Small intestine (tissue), 16 donors: ENCODE measurements around the gene EIF4EBP2. TPM values are rescaled to one million over a fixed set of nuclear protein-coding genes. Genes with fewer than 3 reads are reported as not detected.
A peak's percentile ranks its signal among the peaks of the same experiment; 100 is the strongest.

ENCODE experiments used
- DNase-seq, 2 donors: peaks; one replicate each; pipeline versions ENCODE4 v3.0.0 to v3.0.0-alpha.2; 2013
- FAIRE-seq: peaks from 2 replicates; lab custom pipeline; 2012; peaks lifted over from hg19 to GRCh38; lab: Jason Lieb, UNC
- H3K27ac ChIP-seq, 3 donors: one replicate each; pipeline ENCODE4 v1.5.1; 2013; ENCODE audit warnings: low read length in 2 of 3, mild to moderate bottlenecking in 2 of 3, control low read depth in 1 of 3, inconsistent platforms in 1 of 3, low read depth in 1 of 3, moderate library complexity in 1 of 3
- H3K27me3 ChIP-seq, 3 donors: one replicate each; pipeline ENCODE4 v1.6.1; 2013; ENCODE audit warnings: low read length in 3 of 3, inconsistent platforms in 1 of 3; ENCODE audit not compliant: control insufficient read depth in 3 of 3, insufficient read depth in 3 of 3
- H3K36me3 ChIP-seq, 3 donors: one replicate each; pipeline ENCODE4 v1.6.1; 2013; ENCODE audit warnings: low read length in 3 of 3, inconsistent platforms in 1 of 3, low read depth in 1 of 3, mild to moderate bottlenecking in 1 of 3, moderate library complexity in 1 of 3; ENCODE audit not compliant: control insufficient read depth in 3 of 3, insufficient read depth in 2 of 3
- H3K4me1 ChIP-seq, 3 donors: one replicate each; pipeline ENCODE4 v1.6.1; 2013; ENCODE audit warnings: low read length in 2 of 3, inconsistent platforms in 1 of 3, low read depth in 1 of 3, mild to moderate bottlenecking in 1 of 3, moderate library complexity in 1 of 3; ENCODE audit not compliant: control insufficient read depth in 3 of 3, insufficient read depth in 2 of 3
- H3K4me3 ChIP-seq, 3 donors: one replicate each; pipeline ENCODE4 v1.5.1; 2013; ENCODE audit warnings: low read length in 3 of 3, control low read depth in 1 of 3, inconsistent platforms in 1 of 3, low read depth in 1 of 3, mild to moderate bottlenecking in 1 of 3, moderate library complexity in 1 of 3
- H3K9me3 ChIP-seq, 2 donors: one replicate each; pipeline ENCODE4 v1.6.1; 2013; ENCODE audit warnings: low read depth in 1 of 2, low read length in 1 of 2; ENCODE audit not compliant: control insufficient read depth in 2 of 2, insufficient read depth in 1 of 2
- WGBS, 3 donors: extraction: QIAGEN DNeasy Blood & Tissue Kit; methylation state at CpG; one replicate each; pipeline ENCODE4 v1.1.7; 2013; 5-methylcytosine and 5-hydroxymethylcytosine counted together
- long read RNA-seq, 10 donors: transcript quantifications; one replicate each; lab custom pipeline, GENCODE V29; 2026
- polyA plus RNA-seq, 4 donors: library from polyadenylated mRNA; stranded (reverse) in 3 of 4; unstranded in 1 of 4; fragments of 200-250 nt in 3 of 4; fragments of 120-200 nt in 1 of 4; gene quantifications; one replicate each; pipeline versions ENCODE4 v1.2.1 to v1.2.3, GENCODE V29; 2013
- donor health status: healthy with polysubstance abuse.
- donor health status: control.
- donor health status: control.
- donor health status: Bipolar disorder and iron deficiency.
- donor health status: healthy.

EIF4EBP2 gene
- 10 to 100 TPM; 30.2 to 78.8 (median 61.8) TPM for polyA plus RNA-seq
- long read RNA-seq, donor 1, full-length matches to known transcripts, result 121 of 270 reads
- long read RNA-seq, donor 1, partial matches to known transcripts, result 149 of 270 reads
- long read RNA-seq, donor 1, other reads (novel, unspliced or antisense), result 0 of 270 reads
- long read RNA-seq, donor 2, full-length matches to known transcripts, result 14 of 14 reads
- long read RNA-seq, donor 2, partial matches to known transcripts, result 0 of 14 reads
- long read RNA-seq, donor 2, other reads (novel, unspliced or antisense), result 0 of 14 reads
- long read RNA-seq, donor 3, full-length matches to known transcripts, result 41 of 50 reads
- long read RNA-seq, donor 3, partial matches to known transcripts, result 9 of 50 reads
- long read RNA-seq, donor 3, other reads (novel, unspliced or antisense), result 0 of 50 reads
- long read RNA-seq, donor 4, full-length matches to known transcripts, result 2 of 2 reads
- long read RNA-seq, donor 4, partial matches to known transcripts, result 0 of 2 reads
- long read RNA-seq, donor 4, other reads (novel, unspliced or antisense), result 0 of 2 reads
- long read RNA-seq, donor 5, full-length matches to known transcripts, result 9 of 15 reads
- long read RNA-seq, donor 5, partial matches to known transcripts, result 6 of 15 reads
- long read RNA-seq, donor 5, other reads (novel, unspliced or antisense), result 0 of 15 reads
- long read RNA-seq, donor 6, full-length matches to known transcripts, result 43 of 43 reads
- long read RNA-seq, donor 6, partial matches to known transcripts, result 0 of 43 reads
- long read RNA-seq, donor 6, other reads (novel, unspliced or antisense), result 0 of 43 reads
- long read RNA-seq, donor 7, result 0 reads
- long read RNA-seq, donor 8, full-length matches to known transcripts, result 4 of 4 reads
- long read RNA-seq, donor 8, partial matches to known transcripts, result 0 of 4 reads
- long read RNA-seq, donor 8, other reads (novel, unspliced or antisense), result 0 of 4 reads
- long read RNA-seq, donor 9, full-length matches to known transcripts, result 15 of 15 reads
- long read RNA-seq, donor 9, partial matches to known transcripts, result 0 of 15 reads
- long read RNA-seq, donor 9, other reads (novel, unspliced or antisense), result 0 of 15 reads
- long read RNA-seq, donor 10, full-length matches to known transcripts, result 61 of 76 reads
- long read RNA-seq, donor 10, partial matches to known transcripts, result 15 of 76 reads
- long read RNA-seq, donor 10, other reads (novel, unspliced or antisense), result 0 of 76 reads

DNA sequence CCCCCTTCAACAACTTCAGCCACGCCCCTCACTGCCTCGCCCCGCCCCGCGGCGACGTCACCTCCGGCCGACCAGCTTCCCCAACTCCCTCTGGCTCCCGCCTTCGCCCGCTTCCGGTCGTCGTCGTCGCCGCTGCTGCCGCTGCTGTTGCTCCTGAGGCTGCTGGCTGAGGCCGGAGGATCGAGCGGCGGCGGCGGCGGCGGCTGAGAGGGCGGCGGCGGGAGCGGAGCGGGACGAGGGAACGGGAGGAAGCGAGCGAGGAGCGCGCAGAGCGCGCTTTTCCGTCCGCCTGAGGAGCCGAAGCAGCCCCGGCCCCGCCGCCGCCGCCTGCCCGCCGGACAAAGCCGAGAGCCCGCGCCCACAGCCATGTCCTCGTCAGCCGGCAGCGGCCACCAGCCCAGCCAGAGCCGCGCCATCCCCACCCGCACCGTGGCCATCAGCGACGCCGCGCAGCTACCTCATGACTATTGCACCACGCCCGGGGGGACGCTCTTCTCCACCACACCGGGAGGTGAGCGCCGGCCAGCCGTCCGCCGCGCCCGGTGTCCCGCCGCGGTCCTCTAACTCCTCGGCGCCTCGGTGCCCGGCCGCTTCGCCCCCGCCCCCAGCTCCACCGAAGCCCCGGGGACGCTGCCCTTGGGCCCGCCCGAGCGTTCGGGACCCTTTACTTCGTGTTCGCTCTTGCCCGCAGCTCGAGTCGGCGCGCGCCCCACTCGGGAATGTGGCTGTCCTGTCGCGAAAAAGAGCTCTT, at the start of gene EIF4EBP2:
TSS of gene EIF4EBP2 (plus strand) at position 110 of the 751 bp plus-strand sequence. CDS start at position 367, 257 bp downstream.
- 0 to 1% (median 0%) methylated on average over 84 to 103 of the region's 103 CpGs for WGBS, 3 donors
- no peak for FAIRE-seq

DNA sequence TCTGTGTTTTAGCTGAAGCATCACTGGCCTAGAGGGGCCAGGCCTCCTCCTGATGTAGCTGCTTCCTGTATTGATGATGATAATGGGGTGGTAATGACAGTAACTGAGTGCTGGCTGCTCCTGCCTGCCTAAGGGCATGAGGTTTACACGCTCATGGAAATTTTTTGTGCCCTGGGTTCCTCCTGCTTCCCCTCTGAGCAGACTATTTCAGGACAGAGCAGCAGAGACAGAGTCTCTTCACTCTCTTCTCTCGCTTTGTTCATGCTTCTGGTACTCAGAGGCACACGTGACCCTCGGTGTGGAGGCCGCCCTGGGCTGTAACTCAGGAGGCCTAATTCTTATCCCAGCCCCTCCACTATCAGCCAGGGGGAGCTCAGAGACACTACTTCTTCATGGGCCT, 49.4 kb upstream of the EIF4EBP2 start:
- Histone ChIP-seq H3K4me3 (no peak overlapping the region), H3K36me3 (no peaks in the 10 kb centered on the region), H3K27me3 (no peaks in the 10 kb centered on the region), H3K4me1 (peaks cover 0 to 38% (median 0%) of the 10 kb centered on the region in 3 donors), H3K27ac (no peak overlapping the region), H3K9me3 (no peaks in the 10 kb centered on the region)
- FAIRE-seq (no peak), DNase-seq (no peak)
- 86 to 97% (median 93%) methylated on average over 5 of the region's 5 CpGs for whole genome bisulfite sequencing, 3 donors

More for the DNA sequence above, at the start of gene EIF4EBP2:
- H3K4me3 ChIP-seq, result peak within 1 kb of the TSS; percentile 74 to 100 (median 78)
- no peaks in the 10 kb centered on the region for H3K27me3 ChIP-seq
- H3K27ac ChIP-seq, result peak within 1 kb of the TSS; percentile 89 to 100 (median 97)
- peaks cover 0 to 6% (median 0%) of the 10 kb centered on the region in 3 donors for H3K36me3 ChIP-seq
- H3K9me3 ChIP-seq, result no peaks in the 10 kb centered on the region
- peak; percentile 95 to 99 for DNase-seq
- H3K4me1 ChIP-seq, result peaks cover 2 to 16% (median 3%) of the 10 kb centered on the region in 3 donors

GRCh38 chr10:70355051-70356021, 48.6 kb upstream of the EIF4EBP2 start:
- 57 to 74% (median 66%) methylated on average over 21 of the region's 21 CpGs for WGBS, 3 donors
- FAIRE-seq, result no peak
- Histone ChIP-seq H3K4me1 (peaks cover 0 to 32% (median 0%) of the 10 kb centered on the region in 3 donors), H3K27me3 (no peaks in the 10 kb centered on the region), H3K4me3 (no peak overlapping the region), H3K9me3 (no peaks in the 10 kb centered on the region), H3K27ac (peak overlapping the region in 1 of 3 donors; percentile 56), H3K36me3 (no peaks in the 10 kb centered on the region)
- DNase-seq, result peak in 1 of 2 donors; percentile 44

DNA sequence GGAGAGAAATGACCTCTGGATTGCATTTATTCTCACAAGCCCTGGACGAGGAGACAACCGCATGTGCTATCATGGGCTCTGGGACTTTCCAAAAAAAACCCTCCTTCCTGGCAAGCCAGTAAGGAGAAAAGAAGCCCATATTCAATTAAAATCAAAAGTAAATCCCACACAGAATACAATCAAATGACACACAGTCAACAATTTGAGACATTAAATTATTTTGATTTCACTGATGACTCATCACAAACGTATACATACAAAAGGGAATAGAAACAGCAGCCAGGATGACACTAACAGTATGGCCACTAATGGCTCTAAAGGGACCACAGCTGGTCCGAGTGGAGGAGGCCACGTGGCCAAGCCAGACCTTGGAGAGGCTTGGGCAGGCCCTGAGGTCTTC, 46.4 kb upstream of the EIF4EBP2 start:
- WGBS, 3 donors, result 36 to 72% (median 54%) methylated on average over 5 of the region's 5 CpGs
- Histone ChIP-seq H3K36me3 (peaks cover 0 to 2% (median 0%) of the 10 kb centered on the region in 3 donors), H3K4me1 (peaks cover 0 to 16% (median 0%) of the 10 kb centered on the region in 3 donors), H3K9me3 (no peaks in the 10 kb centered on the region), H3K4me3 (no peak overlapping the region), H3K27ac (no peak overlapping the region), H3K27me3 (no peaks in the 10 kb centered on the region)
- DNase-seq, result no peak
- no peak for FAIRE-seq

GRCh38 chr10:70358446-70358845, 45.5 kb upstream of the EIF4EBP2 start:
- no peaks in the 10 kb centered on the region for H3K9me3 ChIP-seq
- no peak for FAIRE-seq
- WGBS, 3 donors, result 76 to 82% (median 77%) methylated on average over 5 of the region's 5 CpGs
- DNase-seq, result no peak
- no peak overlapping the region for H3K27ac ChIP-seq
- peaks cover 0 to 2% (median 0%) of the 10 kb centered on the region in 3 donors for H3K36me3 ChIP-seq
- peaks cover 0 to 12% (median 0%) of the 10 kb centered on the region in 3 donors for H3K4me1 ChIP-seq
- H3K27me3 ChIP-seq, result no peaks in the 10 kb centered on the region
- no peak overlapping the region for H3K4me3 ChIP-seq

- Histone ChIP-seq H3K27ac (no peak overlapping the region), H3K9me3 (no peaks in the 10 kb centered on the region), H3K27me3 (no peaks in the 10 kb centered on the region), H3K4me1 (peaks cover 0 to 12% (median 0%) of the 10 kb centered on the region in 3 donors), H3K4me3 (no peak overlapping the region), H3K36me3 (peaks cover 0 to 2% (median 0%) of the 10 kb centered on the region in 3 donors)
- WGBS, 3 donors, result 64 to 82% (median 75%) methylated on average over 4 of the region's 4 CpGs
- no peak for FAIRE-seq
- DNase-seq, result no peak
Measured at GRCh38 chr10:70359017-70359550, 44.9 kb upstream of the EIF4EBP2 start.
